Measurements from ENCODE around the gene DAB2IP. TPM values are rescaled to one million over a fixed set of nuclear protein-coding genes. Genes with fewer than 3 reads are reported as not detected.

Gene DAB2IP
- total RNA-seq, 1 donor from 2014 or later = 12.8 TPM

DNA sequence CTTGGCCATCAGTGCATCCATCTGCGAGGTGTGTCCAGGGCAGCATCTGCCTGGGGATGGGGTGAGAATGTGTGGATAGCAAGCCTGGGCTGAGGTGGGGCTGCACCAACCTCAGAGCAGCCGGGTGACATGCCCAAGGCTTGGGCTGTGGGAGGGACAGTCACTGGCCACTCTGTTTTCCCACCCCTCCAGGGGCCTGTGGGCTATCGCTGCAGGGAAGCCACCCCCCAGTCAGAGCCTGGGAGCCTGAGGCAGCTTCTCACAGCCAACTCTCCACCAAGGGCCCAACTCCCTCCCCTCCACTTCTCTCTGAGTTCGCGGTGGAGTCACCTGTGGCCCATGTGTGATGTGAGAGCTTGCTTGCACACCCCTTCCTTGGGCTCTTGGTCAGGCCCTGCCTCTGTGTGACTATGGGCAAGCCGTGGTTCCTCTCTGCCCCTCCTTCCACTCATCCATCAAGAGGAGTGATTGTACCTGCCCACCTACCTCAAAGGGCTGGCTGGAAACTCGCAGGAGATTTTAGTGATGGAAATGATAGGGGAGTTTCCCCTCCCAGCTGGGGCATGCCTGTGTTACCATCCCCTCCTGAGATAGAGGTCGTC, 54.8 kb downstream of the DAB2IP start:
- DNase-seq = no peak

DNA sequence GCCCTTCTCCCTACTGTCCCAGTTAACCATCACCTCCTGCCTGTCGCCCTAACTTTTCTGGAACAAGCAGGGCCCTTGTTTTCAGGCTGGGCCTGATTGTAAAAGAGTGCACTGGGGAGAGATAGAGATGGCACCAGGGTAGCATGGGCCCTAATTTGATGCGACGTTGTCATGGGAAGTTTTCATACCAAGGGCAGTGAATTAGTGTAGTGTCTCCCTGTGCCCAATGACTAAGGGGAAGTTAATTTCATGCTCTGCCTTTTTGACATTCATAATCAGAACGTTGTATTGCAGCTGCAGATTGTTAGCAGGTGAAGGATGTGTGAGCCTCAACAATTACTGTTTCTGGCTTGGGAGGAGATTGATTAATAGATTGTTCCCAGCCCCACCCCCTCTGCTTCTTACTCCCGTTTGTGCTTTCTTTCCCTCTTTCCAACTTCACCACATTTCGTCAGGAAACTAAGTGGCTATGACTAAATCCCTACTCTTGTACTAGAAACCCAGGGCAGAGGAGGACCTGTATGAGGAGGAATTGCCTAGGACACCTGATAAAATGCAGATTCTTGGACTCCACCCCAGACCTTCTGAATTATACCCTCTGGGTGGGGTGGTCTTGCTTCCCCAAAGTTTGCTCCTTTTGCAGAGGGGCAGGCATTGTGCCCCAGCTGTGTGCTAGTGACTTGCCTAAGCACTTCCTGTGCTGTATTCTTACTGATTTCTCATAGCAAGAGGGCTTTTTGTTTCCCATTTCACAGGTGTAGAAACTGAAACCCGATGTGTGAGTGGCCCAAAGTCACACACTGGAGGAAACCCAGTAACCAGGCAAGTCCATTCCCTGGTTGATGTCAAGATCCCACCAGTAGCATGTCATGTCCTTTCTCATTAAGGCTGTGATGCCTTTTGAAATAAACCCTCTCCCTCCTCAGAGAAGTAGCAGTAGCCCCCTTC, 56.3 kb downstream of the DAB2IP start:
- no peak for DNase-seq

DNA sequence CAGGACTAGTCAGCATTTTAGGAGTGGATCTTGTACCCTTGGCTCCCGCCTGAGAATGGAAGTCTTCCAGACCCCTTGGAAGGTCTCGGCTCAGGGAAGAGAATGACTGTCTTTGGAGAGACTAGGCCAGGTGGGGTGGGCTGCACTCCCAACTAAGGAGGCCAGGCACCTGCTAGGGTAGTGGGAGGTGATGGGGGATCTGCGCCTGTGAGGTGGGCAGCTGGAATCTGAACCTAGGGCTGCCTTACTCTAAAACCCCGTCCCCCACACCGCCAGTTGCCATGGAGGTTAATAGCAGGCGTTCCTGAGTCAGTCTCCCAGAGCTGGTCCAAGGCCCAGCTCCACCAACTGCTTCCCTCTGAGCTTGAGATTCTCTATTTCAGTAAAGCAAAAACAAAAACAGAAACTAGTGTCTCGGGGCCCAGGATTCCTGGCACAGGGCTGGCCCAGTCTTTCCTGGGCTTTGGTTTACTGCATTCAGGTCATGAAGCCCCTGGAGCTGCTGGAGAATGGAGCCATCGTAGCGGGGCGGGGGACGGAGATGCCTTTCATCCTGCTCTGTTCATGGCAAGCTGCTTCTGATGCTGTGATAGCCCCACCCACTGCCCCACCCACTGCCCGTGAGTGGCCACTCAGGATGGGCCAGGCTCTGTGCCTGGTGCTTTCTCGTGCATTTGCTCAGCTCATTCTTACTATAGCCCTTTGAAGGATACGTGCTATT, 57.5 kb downstream of the DAB2IP start:
- DNase-seq = no peak

DNA sequence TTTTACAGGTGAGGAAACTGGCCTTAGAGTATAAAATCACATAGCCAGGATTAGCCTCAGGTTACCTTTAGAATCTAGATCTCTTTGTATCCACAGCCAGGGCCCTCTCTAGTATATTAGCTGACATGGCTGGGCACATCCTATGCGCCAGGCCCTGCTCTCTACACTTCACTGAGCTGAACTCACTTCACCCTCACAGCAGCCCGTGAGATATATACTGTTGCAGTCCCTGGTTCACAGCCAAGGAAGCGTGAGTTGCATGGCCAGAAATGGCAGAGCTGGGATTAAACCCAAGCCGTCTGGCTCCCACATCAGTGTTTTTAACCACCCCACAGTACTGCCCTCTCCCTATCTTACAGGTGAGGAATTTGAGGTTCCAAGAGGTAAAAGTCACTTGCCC, 58.4 kb downstream of the DAB2IP start:
- no peak for DNase-seq

DNA sequence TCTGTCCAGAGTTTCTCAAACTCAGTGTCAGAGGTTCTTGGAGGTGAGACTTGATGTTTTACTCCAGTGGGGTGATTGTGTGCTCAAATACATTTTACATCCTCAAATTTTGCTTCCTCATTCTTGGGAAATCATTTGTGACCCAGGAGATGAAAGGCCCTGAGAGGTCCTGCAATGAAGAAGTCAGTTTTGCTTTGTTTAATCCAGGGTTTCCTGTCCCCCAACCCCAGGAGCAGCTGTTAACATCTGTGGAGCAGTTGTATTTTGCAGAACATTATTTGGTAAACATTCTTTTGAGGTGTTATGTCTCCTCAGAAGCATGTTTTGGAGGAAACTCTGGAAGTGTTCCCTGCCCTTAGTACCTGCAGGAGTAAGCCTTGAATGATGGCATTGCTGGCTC, 59.8 kb downstream of the DAB2IP start:
- no peak for DNase-seq

DNA sequence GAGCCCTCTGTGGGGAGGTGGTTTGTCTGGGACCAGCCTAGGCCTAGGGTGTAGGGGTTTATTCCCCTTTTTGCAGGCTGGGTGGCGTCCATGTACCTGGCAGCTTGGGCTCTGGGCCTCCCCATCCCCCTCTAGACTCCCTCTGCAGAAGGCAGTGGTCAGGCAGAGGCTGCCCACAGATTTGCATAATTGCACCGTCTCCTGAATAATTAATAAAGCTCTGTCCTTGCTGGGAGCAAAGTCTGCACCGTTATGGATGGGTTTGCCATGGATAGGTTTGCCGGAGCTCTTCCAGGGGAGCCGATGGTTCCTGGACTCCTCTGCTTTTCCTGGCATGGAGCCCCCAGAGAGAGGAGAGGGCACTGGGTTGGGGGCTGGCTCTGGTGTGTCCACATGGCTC, 60.4 kb downstream of the DAB2IP start:
- DNase-seq = no peak

DNA sequence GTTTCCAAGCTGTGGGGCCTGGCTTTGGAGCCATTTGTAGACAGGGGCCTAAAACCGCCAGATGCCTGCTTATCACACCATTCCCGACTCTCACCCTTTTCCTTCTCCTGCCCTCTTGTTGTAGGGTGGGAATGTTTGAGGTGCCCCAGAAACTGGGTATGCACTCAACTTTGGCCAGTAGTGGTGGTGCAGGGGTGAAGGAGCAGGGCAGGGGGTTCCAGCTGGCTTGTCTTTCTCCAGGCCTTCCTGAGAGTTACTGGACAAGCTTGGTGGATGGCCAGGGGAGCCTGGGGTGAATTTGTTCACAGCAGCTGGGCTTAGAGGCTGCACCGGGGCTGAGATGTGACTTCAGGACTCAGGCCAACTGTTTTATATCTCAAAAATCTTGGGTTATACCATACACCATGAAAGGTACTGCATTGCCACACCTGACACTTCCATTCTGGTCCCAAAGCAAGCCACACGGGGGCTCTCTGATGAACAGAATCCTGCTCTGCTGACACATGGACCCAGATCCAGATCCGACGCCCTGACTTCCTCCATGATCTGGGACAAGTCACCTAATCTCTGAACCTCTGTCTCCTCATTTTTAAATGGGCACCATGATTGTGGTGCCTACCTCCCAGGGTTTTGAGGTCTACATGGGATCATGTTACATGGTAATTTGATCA, 62.1 kb downstream of the DAB2IP start:
- no peak for DNase-seq

DNA sequence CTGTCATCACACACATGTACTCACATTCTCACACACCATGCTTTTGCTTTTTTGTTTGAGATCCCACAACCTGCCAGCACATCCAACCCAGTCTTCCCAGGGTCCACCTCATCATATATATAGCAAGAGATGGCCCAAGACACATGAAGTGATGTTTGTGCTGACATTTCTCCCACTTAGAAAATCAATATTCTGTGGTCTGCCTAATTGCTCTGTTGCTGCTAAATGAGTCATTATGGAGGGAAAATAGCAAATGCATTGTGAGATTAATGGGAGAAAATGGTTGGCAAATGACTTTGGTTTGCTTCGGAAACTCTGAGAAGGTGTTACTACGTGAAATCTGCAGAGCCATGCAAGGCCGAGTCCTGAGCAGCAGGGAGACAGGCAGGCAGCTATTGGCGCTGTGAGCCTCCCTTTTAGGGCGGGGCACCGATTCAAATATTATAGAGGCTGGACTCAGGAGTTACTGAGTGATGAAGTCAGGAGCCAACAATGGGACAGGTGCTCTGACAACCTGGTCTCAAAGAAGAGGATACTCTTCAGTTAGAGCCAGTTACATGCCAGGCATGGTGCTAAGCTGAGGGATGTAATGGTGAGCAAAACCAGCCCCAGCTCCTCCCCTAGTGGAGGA, 62.8 kb downstream of the DAB2IP start:
- no peak for DNase-seq

DNA sequence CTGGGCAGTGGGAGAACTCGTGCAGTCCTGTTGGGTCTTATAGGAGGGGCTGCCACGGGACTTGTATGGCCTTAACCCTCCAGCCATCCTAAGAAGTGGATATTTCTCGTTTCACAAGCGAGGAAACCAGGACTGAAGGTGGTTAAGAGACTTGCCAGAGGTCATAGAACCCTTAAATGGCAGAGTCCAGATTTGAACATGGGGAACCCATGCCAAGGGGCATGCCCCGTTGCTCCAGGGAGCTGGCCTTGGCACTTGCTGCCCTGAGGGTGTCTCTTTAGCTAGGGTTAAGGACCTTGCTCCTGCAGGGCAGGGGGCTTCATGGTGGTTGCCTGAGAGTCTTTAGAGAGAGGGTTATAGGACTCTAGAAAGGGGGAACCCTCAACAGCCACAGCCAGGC, 63.4 kb downstream of the DAB2IP start:
- no peak for DNase-seq

DNA sequence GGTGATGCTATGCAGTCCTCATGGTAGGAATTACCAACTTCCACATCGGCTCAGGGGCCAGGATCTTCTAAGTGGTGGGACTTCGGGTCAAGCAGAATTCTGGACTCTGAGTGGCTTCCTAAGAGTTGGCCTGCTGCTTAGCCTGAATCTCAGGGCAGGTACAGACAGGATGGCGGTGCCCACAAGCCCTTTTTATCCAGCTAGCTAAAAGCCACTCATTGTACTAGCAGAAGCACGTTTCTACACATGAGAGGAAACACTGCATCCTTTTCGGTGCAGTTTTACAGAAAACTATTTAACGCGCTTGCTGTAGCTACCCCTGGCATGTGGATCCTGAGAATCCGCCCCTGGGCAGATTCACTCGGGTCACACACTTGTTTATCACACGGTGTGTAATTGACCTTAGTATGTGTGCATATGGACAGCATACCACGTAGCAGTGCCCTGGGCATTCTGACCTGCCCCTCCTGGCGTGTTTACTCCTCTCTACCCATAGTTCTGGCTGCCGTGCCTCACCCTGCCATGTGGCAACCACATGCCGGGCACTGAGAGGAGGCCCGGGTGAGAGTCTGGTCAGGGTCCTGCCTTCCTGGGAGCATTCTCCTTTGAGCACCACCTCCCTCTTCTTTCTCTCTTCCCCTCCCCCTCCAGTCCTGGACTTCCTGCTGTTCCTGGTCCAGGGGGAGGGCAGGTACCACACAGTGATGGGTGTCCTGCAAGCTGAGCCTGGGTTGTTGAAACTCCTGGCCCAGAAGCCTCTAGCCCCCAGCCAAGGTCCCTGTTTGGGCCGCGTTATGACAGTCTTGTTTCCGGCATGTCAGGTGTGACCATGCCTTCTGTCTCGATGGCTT, 65.9 kb downstream of the DAB2IP start:
- no peak for DNase-seq

DNA sequence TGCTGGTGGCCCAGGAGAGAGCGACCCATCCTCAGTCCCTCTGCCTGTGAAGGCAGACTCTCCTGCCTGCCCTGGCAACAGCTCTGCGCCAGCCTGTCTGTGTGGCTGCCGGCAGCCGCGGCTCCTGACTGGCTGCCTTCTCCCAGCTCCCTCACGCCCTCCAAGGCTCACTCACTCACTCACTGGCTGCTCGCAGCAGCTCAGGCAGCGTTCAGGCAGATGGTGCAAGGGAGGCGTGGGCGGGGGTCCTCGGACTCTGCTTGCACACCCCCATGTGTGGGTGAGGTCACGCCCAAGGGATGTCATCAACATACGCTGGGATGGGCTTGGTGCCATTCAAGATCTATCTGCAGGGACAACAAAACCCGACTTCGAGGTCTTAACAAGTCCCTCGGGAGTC, 66.7 kb downstream of the DAB2IP start:
- peak; percentile 39 for DNase-seq

DNA sequence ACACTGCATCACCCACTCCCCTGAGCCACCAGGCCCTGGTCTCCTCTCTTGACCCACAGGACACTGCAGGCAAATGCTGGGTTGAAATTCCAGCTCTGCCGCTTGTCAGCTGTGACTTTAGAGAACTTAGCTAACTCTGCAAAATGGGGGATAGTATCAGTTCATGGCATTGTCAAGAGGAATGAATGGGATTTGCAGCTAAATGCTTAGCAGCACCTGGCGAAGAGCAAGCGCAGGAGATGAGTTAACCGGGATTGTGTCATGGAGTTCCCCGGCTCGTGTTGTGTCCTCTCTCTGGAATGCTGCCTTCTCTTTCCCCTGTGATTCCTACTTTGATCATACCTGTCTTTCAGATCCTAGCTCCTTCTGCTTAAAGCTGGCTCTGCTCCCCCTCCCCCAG, 67.1 kb downstream of the DAB2IP start:
- no peak for DNase-seq

DNA sequence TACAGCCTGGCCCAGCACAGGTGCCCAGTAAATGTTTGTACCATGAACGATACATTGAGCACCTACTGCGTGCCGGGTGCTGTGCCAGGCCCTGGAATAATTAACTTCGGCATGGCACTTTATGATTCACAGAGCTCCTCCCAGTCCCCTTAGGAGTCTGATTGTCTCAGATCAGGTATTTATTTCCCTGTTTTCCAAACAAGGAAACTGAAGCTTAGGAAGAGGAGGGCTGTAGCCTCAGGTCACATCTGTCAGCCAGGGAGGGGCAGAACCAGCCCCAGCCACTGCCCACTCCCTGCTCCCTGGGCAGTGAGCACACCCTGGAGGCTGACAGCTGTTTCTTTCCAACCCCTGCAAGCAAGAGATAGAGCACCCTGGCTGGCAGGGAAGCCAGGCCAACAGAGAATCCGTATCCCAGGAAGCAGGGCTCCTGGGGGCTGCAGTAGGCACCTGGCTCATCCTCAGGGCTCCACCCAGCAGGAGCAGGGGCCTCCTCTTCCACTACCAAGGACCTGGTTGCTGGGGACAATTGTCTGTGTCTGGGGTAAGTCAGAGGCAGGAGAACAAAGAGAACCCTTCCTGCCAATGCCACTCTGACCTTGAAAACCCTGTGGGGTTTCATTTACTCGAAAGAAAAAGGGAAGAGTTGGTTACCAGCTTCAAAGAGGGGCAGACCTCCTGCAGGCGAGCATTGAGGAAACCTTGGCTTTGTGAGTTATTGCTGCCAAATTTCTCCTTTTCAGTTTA, 69.0 kb downstream of the DAB2IP start:
- DNase-seq = no peak

DNA sequence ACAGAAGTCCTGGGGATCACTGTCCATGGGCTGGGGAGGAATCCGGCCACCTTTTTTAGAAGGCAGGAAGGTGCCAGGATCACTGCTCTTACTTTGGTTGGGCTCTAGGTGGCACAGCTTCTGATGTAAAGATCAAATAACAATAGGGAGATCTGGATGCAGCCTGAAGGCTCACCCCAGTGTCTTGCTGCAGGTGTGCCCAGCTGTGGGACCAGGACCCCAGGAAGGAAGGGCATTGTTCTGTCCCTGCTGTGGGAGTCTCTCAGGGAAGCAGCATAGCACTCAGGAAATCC, 69.6 kb downstream of the DAB2IP start:
- DNase-seq = no peak

DNA sequence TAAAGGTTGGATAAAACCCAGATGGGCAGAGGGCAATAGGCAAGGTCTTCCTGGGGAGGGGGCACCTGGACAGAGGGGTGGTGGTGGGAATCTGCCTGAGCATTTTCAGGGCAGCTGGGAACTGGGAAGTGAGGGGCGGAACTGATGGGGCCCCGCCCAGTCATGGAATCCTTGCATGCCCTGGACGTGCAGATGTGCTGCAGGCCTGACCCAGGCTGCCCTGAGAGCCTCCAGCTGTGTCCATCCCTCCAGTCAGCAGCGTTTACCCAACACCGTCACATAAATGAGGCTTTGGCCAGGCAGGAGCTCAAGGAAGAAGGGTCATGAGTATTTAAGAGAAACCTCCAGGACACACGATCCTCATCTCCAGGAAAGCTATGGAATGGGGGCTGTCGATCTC, 70.3 kb downstream of the DAB2IP start:
- no peak for DNase-seq

DNA sequence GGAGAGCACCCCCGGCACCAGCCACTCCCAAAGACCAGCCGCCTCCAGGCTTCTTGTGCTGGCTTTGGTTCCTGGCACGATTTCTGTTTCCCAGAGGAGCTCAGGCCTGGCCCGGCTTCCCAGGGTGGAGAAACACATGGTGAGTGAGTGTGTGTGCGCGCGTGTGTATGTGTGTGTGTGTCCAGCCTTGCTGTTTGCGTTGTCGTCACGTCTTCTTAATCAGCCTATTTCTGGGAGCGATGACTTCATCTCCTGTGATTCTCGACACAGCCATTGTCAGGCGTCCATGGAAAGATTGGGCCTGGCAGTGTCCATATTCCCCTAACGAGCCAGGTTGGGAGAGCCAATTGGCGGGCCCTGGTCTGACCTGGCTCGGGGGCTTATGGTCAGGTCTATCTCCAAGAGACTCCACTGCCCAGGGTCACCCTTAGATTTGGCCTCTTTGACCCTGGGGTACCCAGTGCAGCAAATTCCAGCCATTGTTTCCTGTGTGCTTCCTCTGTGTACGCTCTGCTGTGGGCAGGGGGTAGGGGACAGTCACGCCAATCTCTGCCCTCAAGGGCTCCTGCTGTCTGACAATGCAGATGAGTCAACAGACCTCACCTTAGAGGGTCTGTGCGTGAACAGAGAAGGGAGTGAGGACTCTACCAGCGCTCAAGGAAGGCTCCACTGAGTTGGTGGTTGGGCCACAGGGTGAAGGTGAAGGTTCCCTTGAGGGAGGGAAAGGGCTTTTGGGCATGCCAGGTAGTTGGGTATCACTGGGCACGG, 73.8 kb downstream of the DAB2IP start:
- DNase-seq = peak; percentile 96

DNA sequence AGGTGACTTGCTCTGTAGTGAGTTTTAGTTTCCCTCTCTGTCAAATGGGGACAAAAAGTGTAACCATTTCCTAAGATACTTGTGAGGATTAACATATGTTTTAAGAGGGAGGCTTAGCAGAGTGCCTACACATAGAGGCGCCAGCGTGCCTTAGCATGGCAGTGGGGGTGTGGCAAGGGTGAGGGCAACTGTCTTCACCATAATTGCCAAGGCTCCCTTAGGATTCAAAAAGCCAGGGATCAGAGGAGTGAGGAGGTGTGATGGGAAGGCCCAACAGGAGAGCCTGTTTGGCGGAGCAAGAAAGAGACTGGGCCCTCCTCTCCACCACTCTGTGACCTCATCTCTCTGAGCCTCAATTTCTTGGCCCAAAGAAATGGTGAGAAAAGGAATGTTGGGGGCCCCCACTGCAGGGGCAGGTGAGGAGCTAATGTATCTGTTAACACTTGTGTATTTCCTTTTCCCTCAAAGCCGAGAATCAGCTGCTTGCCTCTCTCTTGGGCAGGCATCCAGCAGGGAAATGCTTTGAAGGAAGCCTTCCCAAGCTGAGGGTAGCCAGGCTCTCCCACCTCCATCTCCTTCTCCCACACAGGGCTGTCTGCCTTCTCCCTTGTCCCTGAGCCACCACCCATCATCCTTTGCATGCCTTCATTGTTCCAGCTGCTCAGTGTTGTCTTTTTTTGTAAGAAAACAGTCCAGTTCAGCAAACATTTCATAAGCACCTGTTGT, 76.0 kb downstream of the DAB2IP start:
- DNase-seq = no peak

DNA sequence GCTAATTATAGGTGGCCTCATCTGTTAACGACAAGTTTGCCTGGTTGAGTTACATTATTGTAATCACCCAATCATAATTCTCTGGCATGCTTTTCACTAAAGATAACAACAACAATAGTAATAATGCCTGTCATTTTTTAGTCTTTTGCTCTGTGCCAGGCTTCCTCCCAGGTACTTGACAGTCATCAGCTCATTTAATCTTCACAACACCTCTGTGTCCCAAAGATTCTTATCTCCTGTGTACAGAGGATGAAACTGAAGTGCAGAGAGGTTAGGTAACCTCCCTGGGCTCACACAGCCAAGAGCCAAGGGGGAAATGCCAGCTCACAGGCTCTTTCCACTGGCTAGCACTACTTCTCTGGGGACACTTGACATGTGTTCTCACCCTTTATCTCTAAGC, 77.5 kb downstream of the DAB2IP start:
- no peak for DNase-seq
